A204.1 (cell line): Measurements from ENCODE around the gene MNT.
A peak's percentile ranks its signal among the peaks of the same experiment; 100 is the strongest.
"Not testable (repeated sequence)": the region's sequence is repeated elsewhere in the genome, so short reads cannot be mapped to it uniquely, and the experiment has no call there.

ENCODE experiments used
- FAIRE-seq: peaks from 2 replicates; lab custom pipeline; 2012; peaks lifted over from hg19 to GRCh38; lab: Jason Lieb, UNC

MNT gene

GRCh38 chr17:2400877-2401425 lies at the start of gene MNT:
Gene MNT (minus strand): TSS chr17:2401060. CDS start chr17:2400712, 348 bp downstream.
- FAIRE-seq, result no peak

- no peak for FAIRE-seq
These were observed 49.3 kb upstream of the MNT start for GRCh38 chr17:2450016-2450650.

- no peak for FAIRE-seq
These were observed 48.6 kb upstream of the MNT start for GRCh38 chr17:2449486-2449885.

GRCh38 chr17:2447479-2447878 lies 46.6 kb upstream of the MNT start:
- FAIRE-seq, result not testable (repeated sequence)

- no peak for FAIRE-seq
These were observed 44.8 kb upstream of the MNT start for GRCh38 chr17:2445638-2446037.

GRCh38 chr17:2444382-2444781 lies 43.5 kb upstream of the MNT start:
- FAIRE-seq, result no peak

- no peak for FAIRE-seq
These were observed 41.3 kb upstream of the MNT start for GRCh38 chr17:2442166-2442565.

GRCh38 chr17:2440930-2441329 lies 40.1 kb upstream of the MNT start:
- no peak for FAIRE-seq

- FAIRE-seq, result not testable (repeated sequence)
These were observed 39.1 kb upstream of the MNT start for GRCh38 chr17:2439997-2440396.

- FAIRE-seq, result no peak
These were observed 38.0 kb upstream of the MNT start for GRCh38 chr17:2438823-2439222.

- no peak for FAIRE-seq
These were observed 35.6 kb upstream of the MNT start for GRCh38 chr17:2436316-2436905.

GRCh38 chr17:2435862-2436261 lies 35.0 kb upstream of the MNT start:
- FAIRE-seq, result no peak

- FAIRE-seq, result no peak
These were observed 34.4 kb upstream of the MNT start for GRCh38 chr17:2435181-2435741.

GRCh38 chr17:2433696-2434095 lies 32.8 kb upstream of the MNT start:
- FAIRE-seq, result no peak

GRCh38 chr17:2427910-2428309 lies 27.1 kb upstream of the MNT start:
- FAIRE-seq, result no peak

GRCh38 chr17:2427215-2427614 lies 26.4 kb upstream of the MNT start:
- no peak for FAIRE-seq

- FAIRE-seq, result no peak
These were observed 22.4 kb upstream of the MNT start for GRCh38 chr17:2423271-2423670.

GRCh38 chr17:2421315-2422147 lies 20.7 kb upstream of the MNT start:
- no peak for FAIRE-seq

GRCh38 chr17:2420176-2420575 lies 19.3 kb upstream of the MNT start:
- FAIRE-seq, result no peak

GRCh38 chr17:2419486-2419885 lies 18.6 kb upstream of the MNT start:
- no peak for FAIRE-seq

- FAIRE-seq, result no peak
These were observed 17.7 kb upstream of the MNT start for GRCh38 chr17:2418572-2418971.

GRCh38 chr17:2416010-2416734 lies 15.3 kb upstream of the MNT start:
- peak; percentile 97 for FAIRE-seq
